Astrocyte (in vitro differentiated cells and primary cell): ENCODE results near the gene CCDC28A. TPM values are rescaled to one million over a fixed set of nuclear protein-coding genes. Genes with fewer than 3 reads are reported as not detected.

Experiments
- DNase-seq: peaks from one replicate; pipeline ENCODE4 v3.0.0-alpha.2; 2010; ENCODE audit warnings: low read depth
- FAIRE-seq: peaks from 2 replicates; lab custom pipeline; 2011; peaks lifted over from hg19 to GRCh38; lab: Jason Lieb, UNC
- H2AFZ ChIP-seq: 2 replicates; pipeline ENCODE4 v1.6.0; 2012; ENCODE audit warnings: low read depth, low read length, inconsistent platforms
- H3K27ac ChIP-seq: 2 replicates; pipeline ENCODE4 v1.5.1; 2011; ENCODE audit warnings: low read depth, low read length, inconsistent platforms
- H3K27me3 ChIP-seq: 2 replicates; pipeline ENCODE4 v1.6.0; 2011; ENCODE audit warnings: low read length, inconsistent platforms; ENCODE audit not compliant: insufficient read depth
- H3K36me3 ChIP-seq: 2 replicates; pipeline ENCODE4 v1.5.1; 2011; ENCODE audit warnings: low read length, inconsistent platforms; ENCODE audit not compliant: insufficient read depth
- H3K4me1 ChIP-seq: 2 replicates; pipeline ENCODE4 v1.5.1; 2011; ENCODE audit warnings: low read length, inconsistent platforms; ENCODE audit not compliant: insufficient read depth
- H3K4me2 ChIP-seq: 2 replicates; pipeline ENCODE4 v1.6.0; 2012; ENCODE audit warnings: low read length, inconsistent platforms
- H3K4me3 ChIP-seq: 2 replicates; pipeline ENCODE4 v1.5.1; 2011; ENCODE audit warnings: low read depth, mild to moderate bottlenecking, low read length, inconsistent platforms; ENCODE audit not compliant: insufficient read depth
- H3K79me2 ChIP-seq: 2 replicates; pipeline ENCODE4 v1.6.0; 2012; ENCODE audit warnings: mild to moderate bottlenecking, low read length, inconsistent platforms; ENCODE audit not compliant: insufficient read depth
- H3K9ac ChIP-seq: 2 replicates; pipeline ENCODE4 v1.6.0; 2012; ENCODE audit warnings: mild to moderate bottlenecking, low read length, inconsistent platforms
- H3K9me3 ChIP-seq: 2 replicates; pipeline ENCODE4 v1.5.1; 2012; ENCODE audit warnings: low read depth, mild to moderate bottlenecking, low read length, inconsistent platforms; ENCODE audit not compliant: insufficient read depth
- H4K20me1 ChIP-seq: 2 replicates; pipeline ENCODE4 v1.6.0; 2012; ENCODE audit warnings: low read length, inconsistent platforms; ENCODE audit not compliant: insufficient read depth
- H3K27ac Mint-ChIP-seq: one replicate; pipeline ENCODE4 v1.8.0; 2021; ENCODE audit warnings: mild to moderate bottlenecking, mixed read lengths; ENCODE audit not compliant: unreplicated experiment
- H3K27me3 Mint-ChIP-seq: one replicate; pipeline ENCODE4 v1.8.0; 2021; ENCODE audit warnings: low read depth, mixed read lengths; ENCODE audit not compliant: unreplicated experiment
- H3K36me3 Mint-ChIP-seq: one replicate; pipeline ENCODE4 v1.8.0; 2021; ENCODE audit warnings: low read depth, mixed read lengths; ENCODE audit not compliant: unreplicated experiment
- H3K4me1 Mint-ChIP-seq: one replicate; pipeline ENCODE4 v1.8.0; 2021; ENCODE audit warnings: low read depth, mixed read lengths; ENCODE audit not compliant: unreplicated experiment
- H3K4me3 Mint-ChIP-seq: one replicate; pipeline ENCODE4 v1.8.0; 2021; ENCODE audit warnings: mild to moderate bottlenecking, moderate library complexity, mixed read lengths; ENCODE audit not compliant: unreplicated experiment
- H3K9me3 Mint-ChIP-seq: one replicate; pipeline ENCODE4 v1.8.0; 2021; ENCODE audit warnings: mild to moderate bottlenecking, mixed read lengths; ENCODE audit not compliant: unreplicated experiment
- CTCF ChIP-seq: IDR thresholded peaks from 2 replicates; pipeline ENCODE4 v1.5.1; 2011; ENCODE audit warnings: low read depth, mild to moderate bottlenecking, inconsistent platforms, low read length, moderate library complexity; ENCODE audit not compliant: insufficient read depth
- EZH2 ChIP-seq: IDR thresholded peaks from 2 replicates; pipeline ENCODE4 v1.6.1; 2012; ENCODE audit warnings: mild to moderate bottlenecking, low read length, inconsistent platforms; ENCODE audit not compliant: insufficient read depth
- total RNA-seq: library from RNA; stranded (reverse); gene quantifications from 2 replicates; pipeline ENCODE4 v1.2.1, GENCODE V29; 2021

Gene CCDC28A
- total RNA-seq, 1 donor from 2014 or later: 9.5 TPM

GRCh38 chr6:138778331-138778730 is 4.8 kb downstream of the CCDC28A start:
- peaks cover 4% of the 10 kb centered on the region for H3K36me3 ChIP-seq
- TF ChIP-seq CTCF (no peak), EZH2 (no peak)
- Mint-ChIP-seq H3K9me3 (no peaks in the 10 kb centered on the region), H3K4me1 (no peaks in the 10 kb centered on the region), H3K4me3 (no peak overlapping the region), H3K27me3 (no peaks in the 10 kb centered on the region), H3K36me3 (peaks cover 6% of the 10 kb centered on the region), H3K27ac (no peak overlapping the region)
- H3K79me2 ChIP-seq: no peaks in the 10 kb centered on the region
- DNase-seq (no peak), FAIRE-seq (no peak)
- H3K27me3 ChIP-seq: no peaks in the 10 kb centered on the region
- H3K4me1 ChIP-seq: peaks cover 6% of the 10 kb centered on the region
- no peaks in the 10 kb centered on the region for H3K9me3 ChIP-seq
- H2AFZ ChIP-seq: no peak overlapping the region
- H3K9ac ChIP-seq: no peak overlapping the region
- H3K4me2 ChIP-seq: no peak overlapping the region
- no peaks in the 10 kb centered on the region for H4K20me1 ChIP-seq
- H3K27ac ChIP-seq: no peak overlapping the region
- no peak overlapping the region for H3K4me3 ChIP-seq

DNA sequence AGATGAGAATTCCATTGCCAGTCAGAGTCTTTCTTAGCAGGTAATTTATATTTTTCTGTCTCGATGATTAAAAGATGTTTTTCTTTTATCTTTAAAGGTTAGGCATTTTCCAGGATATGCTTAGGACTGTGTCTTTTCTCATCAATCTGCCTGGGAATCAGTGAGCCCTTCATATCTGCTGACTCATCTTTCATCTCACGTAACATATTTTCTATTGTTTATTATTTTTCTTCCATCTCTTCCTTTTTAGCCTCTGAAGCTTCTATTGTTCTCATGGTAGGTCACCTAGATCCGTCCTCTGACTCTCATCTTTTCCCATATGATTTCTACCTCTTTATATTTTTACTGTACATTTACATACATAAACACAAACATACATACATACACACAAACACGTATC is 8.7 kb downstream of the CCDC28A start:
- Mint-ChIP-seq H3K4me3 (no peak overlapping the region), H3K27ac (no peak overlapping the region), H3K36me3 (peaks cover 6% of the 10 kb centered on the region), H3K4me1 (no peaks in the 10 kb centered on the region), H3K9me3 (no peaks in the 10 kb centered on the region), H3K27me3 (no peaks in the 10 kb centered on the region)
- no peak for FAIRE-seq
- H3K9me3 ChIP-seq: no peaks in the 10 kb centered on the region
- no peaks in the 10 kb centered on the region for H3K27me3 ChIP-seq
- H3K9ac ChIP-seq: no peak overlapping the region
- H3K4me2 ChIP-seq: no peak overlapping the region
- no peak for TF ChIP-seq CTCF
- TF ChIP-seq EZH2: no peak
- no peak overlapping the region for H2AFZ ChIP-seq
- H3K79me2 ChIP-seq: no peaks in the 10 kb centered on the region
- H3K4me3 ChIP-seq: no peak overlapping the region
- no peak for DNase-seq
- H3K4me1 ChIP-seq: peaks cover 3% of the 10 kb centered on the region
- H3K36me3 ChIP-seq: peaks cover 4% of the 10 kb centered on the region
- H3K27ac ChIP-seq: no peak overlapping the region
- no peaks in the 10 kb centered on the region for H4K20me1 ChIP-seq

DNA sequence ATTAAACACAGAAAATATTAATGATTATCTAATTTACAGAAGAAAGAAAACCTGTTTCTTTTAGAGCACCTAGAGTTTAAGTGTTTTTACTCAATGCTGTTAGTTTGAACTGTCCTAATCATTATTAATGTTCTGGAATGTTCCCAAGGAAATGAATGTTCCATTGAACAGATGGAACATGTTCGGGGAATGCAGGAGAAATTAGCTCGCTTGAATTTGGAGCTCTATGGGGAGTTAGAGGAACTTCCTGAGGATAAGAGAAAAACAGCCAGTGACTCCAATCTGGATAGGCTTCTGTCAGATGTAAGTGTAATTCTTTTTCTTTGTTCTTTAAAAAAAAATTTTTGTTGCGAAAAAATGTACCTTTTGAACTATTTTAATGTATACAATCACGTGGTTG is 11.5 kb downstream of the CCDC28A start:
- H3K27ac ChIP-seq: no peak overlapping the region
- H3K9me3 Mint-ChIP-seq: no peaks in the 10 kb centered on the region
- H4K20me1 ChIP-seq: no peaks in the 10 kb centered on the region
- H3K27me3 Mint-ChIP-seq: no peaks in the 10 kb centered on the region
- no peaks in the 10 kb centered on the region for H3K27me3 ChIP-seq
- peaks cover 4% of the 10 kb centered on the region for H3K36me3 ChIP-seq
- no peak for DNase-seq
- TF ChIP-seq CTCF (no peak), EZH2 (no peak)
- H3K9me3 ChIP-seq: no peaks in the 10 kb centered on the region
- no peak overlapping the region for H3K27ac Mint-ChIP-seq
- H3K4me1 Mint-ChIP-seq: no peaks in the 10 kb centered on the region
- no peak for FAIRE-seq
- no peak overlapping the region for H3K9ac ChIP-seq
- H2AFZ ChIP-seq: no peak overlapping the region
- H3K36me3 Mint-ChIP-seq: no peaks in the 10 kb centered on the region
- H3K4me3 ChIP-seq: no peak overlapping the region
- H3K4me2 ChIP-seq: no peak overlapping the region
- no peaks in the 10 kb centered on the region for H3K79me2 ChIP-seq
- H3K4me3 Mint-ChIP-seq: no peak overlapping the region
- H3K4me1 ChIP-seq: peaks cover 3% of the 10 kb centered on the region
